GM18507 (cell line): ENCODE measurements around the gene TSPAN9.

Experiments
- DNase-seq: peaks from one replicate; pipeline ENCODE4 v3.0.0; 2011; ENCODE audit warnings: low read depth; ENCODE audit not compliant: insufficient read length; ENCODE audit errors: extremely low spot score
- FAIRE-seq: peaks from 2 replicates; lab custom pipeline; 2011; peaks lifted over from hg19 to GRCh38; lab: Jason Lieb, UNC

TSPAN9 gene

GRCh38 chr12:3213188-3213587, 136.0 kb downstream of the TSPAN9 start:
- DNase-seq, result no peak
- FAIRE-seq, result no peak

DNA sequence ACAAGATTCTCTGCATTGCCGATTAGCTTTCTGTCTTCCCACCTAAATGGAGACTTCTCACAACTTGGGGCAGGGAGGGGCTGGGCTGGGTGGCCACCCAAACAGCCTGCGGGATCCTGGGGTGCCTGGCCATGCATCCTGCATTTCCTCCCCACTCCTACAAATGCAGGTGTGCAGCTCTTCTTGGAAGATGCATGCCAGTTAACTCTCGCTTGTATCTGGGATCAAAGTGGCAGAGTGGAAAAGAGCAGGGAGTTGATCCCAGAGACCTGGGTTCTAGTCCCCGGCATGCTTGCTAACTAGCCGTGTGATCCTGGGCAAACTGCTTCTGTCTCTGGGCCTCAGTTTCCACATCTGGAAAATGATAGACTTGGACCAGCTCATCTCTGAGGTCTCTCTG, 136.6 kb downstream of the TSPAN9 start:
- DNase-seq (no peak), FAIRE-seq (no peak)

DNA sequence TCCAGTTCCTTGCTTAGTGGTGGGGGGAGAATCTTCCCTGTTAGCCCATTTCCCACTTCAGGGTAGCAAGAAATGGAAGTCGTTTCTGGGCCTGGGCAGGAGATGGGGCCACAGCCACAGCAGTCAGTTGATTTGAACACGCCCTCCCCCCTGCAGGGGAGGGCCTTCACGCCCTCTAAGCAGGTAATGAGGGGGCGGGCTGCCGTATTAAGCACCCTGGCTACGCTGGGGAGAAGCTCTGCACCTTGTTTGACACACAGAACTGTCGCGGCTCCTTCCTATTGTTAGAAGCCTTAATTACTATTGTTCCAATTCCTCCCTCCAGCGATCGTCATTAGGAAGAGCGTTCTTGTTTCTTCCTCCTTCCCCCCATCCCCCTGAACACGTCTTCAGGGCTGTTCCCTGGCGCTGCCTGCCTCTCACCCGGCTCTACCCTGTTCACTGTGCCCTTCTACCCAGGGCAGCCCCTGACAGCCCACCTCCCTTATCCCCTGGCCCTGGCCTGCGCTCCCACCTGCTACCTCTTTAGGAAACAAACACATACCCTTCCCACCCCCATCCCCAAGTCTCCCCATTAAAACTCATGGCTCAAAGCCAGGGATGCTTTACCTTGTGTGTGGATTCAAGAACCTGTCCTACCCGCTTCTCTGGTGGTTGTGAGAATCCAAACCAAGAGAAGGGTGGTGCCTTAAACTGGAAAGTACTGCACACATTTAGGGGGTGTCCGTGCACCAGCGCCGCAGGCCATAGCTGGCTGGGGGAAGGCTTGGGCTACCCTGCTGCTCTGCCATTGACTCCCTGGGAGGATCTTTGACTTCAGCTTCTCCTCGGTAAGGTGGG, 137.6 kb downstream of the TSPAN9 start:
- DNase-seq, result no peak

DNA sequence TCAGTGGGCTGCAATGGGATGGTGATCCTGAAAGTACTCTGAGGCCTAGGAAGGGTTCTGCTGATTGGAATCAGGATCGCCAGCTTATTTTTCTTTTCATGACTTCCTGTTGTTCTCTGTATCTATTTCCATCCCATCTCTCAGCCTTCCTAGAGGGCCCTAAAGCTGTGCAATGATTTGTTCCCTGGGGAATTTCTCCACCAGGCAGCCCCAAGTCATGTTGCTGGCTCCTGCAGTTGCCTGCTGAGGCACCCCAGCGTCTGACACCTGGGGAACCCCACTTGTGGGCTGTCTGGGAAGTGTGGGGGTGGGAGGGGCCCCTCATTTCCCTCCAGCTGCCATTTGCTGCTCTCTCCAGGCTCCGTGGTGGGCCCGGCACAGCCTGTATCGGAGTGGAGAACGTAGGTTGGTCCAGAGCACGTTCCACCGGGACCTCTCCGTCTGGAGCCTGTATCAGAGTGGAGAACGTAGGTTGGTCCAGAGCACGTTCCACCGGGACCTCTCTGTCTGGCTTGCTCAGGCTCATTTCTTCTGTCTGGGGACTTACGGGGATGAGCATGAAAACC, 138.3 kb downstream of the TSPAN9 start:
- DNase-seq, result no peak
- no peak for FAIRE-seq

More for the DNA sequence above, 137.6 kb downstream of the TSPAN9 start:
- FAIRE-seq, result no peak

- DNase-seq (no peak), FAIRE-seq (no peak)
These were observed 138.9 kb downstream of the TSPAN9 start for GRCh38 chr12:3216097-3216496.

- no peak for FAIRE-seq
These were observed 139.8 kb downstream of the TSPAN9 start for GRCh38 chr12:3216726-3217682.

GRCh38 chr12:3217683-3218079, 140.5 kb downstream of the TSPAN9 start:
- DNase-seq, result no peak
- peak; percentile 47 for FAIRE-seq

More at GRCh38 chr12:3216726-3217682, 139.8 kb downstream of the TSPAN9 start:
- DNase-seq, result no peak

DNA sequence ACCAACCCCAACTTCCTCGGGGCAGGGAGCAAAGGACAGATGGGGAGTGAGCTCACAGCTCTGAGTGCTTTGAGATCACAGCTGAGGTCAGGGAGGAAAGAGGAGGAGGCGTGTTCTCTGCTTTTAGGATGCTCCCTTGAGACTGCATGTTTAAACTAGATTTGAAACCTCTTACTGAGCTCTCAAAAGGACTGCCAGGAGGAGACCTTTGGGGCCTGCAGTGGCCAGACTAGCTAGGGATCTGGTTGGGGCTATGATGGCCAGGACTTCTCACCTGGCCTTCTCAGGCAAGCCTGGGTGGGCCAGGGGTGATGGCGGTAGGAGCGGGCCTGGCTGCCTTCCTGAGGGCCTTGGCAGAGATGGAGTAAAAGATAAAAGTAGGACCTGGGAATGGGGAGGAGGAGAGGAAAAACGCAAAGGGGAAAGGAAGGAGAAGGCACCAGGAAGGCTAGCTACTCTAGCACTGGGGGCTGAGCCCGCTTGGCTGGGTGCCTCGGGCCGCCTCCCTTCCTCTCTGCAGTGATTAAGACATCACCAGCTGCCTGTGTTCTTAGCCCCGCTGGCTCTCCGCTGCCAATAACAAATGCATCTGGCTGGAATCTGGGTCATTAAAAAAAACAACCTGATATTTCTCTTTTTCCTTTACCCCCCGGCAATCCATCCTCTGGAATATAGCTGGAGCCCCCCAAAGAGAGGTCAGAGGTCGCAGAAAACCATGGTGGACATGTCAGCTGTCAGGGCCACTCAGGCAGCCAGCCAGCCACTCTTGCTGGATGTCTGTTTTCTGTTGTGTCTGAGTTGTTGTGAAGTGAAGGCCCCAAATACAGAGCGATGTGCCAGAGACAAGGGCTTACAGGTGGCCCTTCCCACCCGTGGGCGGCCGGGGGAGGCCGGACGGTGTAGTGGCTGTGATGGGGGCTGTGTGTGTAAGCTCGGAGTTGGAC, 141.3 kb downstream of the TSPAN9 start:
- FAIRE-seq (peak; percentile 74), DNase-seq (peak; percentile 25)

- FAIRE-seq (no peak), DNase-seq (no peak)
These were observed 142.1 kb downstream of the TSPAN9 start for GRCh38 chr12:3219233-3219632.

DNA sequence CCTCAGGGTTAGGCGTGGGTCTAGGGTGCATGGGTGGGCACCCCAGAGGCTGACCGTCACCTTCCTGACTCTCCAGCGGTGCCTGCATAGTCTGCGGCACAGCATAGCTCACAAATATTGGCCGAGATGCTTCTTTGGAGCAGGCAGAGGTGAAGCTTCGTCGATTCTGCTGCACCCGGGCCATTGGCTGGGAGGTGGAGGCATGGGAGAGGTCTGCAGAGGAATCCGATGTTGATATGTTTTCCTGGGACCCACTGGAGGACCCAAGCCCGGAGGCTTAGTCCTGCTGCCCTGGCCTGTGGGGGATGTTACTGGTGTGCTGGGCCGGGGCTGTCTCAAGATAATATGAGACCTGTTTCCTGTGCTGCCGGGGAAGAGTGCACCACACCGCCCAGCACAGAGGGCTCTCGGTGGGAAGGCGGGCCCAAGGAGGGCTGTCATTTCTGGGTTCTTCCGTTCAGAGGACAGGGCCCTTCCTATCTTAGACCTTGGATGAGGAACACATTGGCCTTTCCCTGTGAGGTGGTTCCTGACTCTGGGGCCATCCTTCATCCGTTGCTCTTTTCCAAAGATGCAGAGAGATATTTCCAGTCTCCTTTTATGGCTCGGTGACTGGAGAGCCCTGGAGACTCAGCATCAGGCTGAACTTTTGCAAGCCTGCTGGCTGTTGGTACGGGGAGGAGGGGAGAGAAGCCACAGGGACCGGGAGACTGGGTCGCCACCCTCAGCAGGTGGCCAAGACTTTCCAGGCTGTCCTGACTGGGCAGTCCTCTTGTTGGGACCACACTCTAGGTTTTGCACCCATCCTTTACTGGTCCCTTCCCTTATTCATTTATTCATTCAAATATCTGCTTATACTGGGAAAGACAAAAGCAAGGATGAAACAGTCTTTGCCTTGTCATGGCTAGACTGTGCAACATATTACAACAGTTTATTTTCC, 143.5 kb downstream of the TSPAN9 start:
- no peak for DNase-seq

GRCh38 chr12:3222306-3222705, 145.1 kb downstream of the TSPAN9 start:
- no peak for FAIRE-seq
- no peak for DNase-seq

More for the DNA sequence above, 143.5 kb downstream of the TSPAN9 start:
- FAIRE-seq, result no peak

DNA sequence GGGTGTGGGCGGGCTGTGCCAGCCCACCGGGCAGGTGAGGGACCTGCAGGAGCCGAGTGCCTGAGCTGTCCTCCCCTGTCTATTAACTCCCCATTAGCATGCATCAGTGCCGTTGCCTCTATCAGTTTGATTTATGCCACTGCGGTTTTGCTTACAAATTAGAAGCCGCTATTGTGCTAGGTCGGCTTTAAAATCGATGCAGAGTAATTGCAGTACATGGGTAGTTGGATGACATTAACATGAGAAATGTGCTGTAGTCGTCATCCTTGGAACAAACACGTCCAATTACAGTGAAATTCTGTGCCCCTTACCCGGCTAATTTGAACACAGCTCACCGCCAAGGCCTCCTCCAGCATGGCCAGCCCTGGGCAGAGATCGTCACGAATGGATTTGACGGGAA, 145.8 kb downstream of the TSPAN9 start:
- DNase-seq, result no peak
- FAIRE-seq, result no peak

GRCh38 chr12:3223601-3224529, 146.7 kb downstream of the TSPAN9 start:
- FAIRE-seq (no peak), DNase-seq (no peak)

GRCh38 chr12:3224530-3224903, 147.3 kb downstream of the TSPAN9 start:
- no peak for FAIRE-seq
- no peak for DNase-seq

DNA sequence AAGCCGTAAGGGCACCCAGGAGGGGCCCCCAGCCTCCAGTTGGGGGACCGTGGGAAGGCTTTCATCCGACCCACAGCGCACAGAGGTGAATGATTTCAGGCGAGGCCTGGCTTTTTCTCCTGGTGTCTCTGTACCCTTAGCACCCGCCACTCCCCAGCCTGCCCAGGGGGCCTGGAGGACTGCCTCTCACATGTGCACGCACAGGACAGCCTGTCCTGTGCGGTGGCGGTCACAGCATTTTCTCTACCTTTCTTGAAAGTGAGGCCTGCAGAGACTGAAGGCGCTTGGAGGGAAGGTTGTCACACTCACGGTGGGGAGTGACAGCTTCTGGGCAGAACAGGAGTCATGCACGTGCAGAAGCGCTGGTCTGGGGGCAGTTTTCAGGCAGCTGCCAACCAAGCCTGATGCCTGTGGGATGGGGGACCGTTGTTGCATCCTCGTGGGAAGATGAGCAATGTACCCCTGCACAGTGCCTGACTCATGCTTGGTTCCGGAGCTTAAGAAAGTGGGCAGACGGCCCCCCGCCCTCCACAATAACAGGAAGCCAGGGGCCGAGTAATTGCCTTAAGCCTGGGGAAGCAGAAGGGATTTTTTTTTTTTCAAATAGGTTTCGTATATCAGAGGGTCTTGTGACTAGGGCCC, 148.1 kb downstream of the TSPAN9 start:
- DNase-seq (no peak), FAIRE-seq (no peak)

- no peak for DNase-seq
- FAIRE-seq, result no peak
These were observed 148.6 kb downstream of the TSPAN9 start for GRCh38 chr12:3225796-3226180.

- FAIRE-seq (no peak), DNase-seq (no peak)
These were observed 149.1 kb downstream of the TSPAN9 start for GRCh38 chr12:3226264-3226663.
